NK-92 (cell line): ENCODE measurements around the gene COQ8A.
"Not testable (repeated sequence)": the region's sequence is repeated elsewhere in the genome, so short reads cannot be mapped to it uniquely, and the experiment has no call there.

Source experiments
- DNase-seq: peaks from one replicate; lab custom pipeline; 2025; ENCODE audit not compliant: unreplicated experiment; lab: John Stamatoyannopoulos, UW

COQ8A gene

DNA sequence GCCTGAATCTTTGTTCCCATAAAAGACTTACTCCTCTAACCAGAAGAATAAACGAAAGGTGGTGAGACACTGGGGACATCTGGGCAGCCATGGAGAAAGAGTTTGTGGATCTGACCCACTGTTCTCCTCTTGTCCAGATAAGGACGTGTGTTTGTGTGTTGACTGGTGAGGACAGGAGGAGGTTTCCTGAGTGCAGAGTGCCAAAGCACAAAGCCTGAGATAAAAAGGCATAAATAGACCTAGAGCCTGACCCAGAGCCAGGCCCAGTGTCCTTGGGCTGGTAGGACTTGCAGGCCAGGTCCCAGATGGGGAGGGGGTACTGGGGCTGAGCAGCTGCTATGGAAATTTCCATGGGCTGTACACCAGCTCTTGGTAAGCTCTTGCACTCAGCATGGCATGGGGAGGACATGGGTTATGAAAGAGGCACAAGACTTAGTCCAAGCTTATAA is 19.6 kb upstream of the COQ8A start:
- DNase-seq, result no peak

DNA sequence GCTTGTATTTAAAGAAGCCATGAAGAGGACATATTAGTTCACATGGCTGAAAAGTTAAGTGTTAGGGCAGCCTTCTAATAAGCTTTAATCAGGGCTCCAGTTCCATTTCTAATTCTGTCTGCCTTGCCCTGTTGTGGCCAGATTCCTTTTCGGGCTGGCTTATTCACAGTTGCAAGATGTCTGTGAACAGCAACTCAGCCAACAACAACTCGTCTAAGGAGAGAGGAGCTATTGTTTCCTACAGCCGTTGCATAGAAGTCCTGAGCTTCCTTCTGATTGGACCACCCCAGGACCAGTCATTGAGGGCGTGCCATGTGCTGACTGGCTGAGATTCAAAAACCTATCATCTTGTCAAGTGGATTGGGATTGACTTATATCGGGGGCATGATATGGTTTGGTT is 18.6 kb upstream of the COQ8A start:
- no peak for DNase-seq

DNA sequence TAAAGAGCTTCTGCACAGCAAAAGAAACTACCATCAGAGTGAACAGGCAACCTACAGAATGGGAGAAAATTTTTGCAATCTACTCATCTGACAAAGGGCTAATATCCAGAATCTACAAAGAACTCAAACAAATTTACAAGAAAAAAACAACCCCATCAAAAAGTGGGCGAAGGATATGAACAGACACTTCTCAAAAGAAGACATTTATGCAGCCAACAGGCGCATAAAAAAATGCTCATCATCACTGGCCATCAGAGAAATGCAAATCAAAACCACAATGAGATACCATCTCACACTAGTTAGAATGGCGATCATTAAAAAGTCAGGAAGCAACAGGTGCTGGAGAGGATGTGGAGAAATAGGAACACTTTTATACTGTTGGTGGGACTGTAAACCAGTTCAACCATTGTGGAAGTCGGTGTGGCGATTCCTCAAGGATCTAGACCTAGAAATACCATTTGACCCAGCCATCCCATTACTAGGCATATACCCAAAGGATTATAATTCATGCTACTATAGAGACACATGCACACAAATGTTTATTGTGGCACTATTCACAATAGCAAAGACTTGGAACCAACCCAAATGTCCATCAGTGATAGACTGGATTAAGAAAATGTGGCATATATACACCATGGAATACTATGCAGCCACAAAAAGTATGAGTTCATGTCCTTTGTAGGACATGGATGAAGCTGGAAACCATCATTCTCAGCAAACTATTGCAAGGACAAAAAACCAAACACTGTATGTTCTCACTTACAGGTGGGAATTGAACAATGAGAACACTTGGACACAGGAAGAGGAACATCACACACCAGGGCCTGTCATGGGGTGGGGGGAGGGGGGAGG is 10.6 kb upstream of the COQ8A start:
- not testable (repeated sequence) for DNase-seq

DNA sequence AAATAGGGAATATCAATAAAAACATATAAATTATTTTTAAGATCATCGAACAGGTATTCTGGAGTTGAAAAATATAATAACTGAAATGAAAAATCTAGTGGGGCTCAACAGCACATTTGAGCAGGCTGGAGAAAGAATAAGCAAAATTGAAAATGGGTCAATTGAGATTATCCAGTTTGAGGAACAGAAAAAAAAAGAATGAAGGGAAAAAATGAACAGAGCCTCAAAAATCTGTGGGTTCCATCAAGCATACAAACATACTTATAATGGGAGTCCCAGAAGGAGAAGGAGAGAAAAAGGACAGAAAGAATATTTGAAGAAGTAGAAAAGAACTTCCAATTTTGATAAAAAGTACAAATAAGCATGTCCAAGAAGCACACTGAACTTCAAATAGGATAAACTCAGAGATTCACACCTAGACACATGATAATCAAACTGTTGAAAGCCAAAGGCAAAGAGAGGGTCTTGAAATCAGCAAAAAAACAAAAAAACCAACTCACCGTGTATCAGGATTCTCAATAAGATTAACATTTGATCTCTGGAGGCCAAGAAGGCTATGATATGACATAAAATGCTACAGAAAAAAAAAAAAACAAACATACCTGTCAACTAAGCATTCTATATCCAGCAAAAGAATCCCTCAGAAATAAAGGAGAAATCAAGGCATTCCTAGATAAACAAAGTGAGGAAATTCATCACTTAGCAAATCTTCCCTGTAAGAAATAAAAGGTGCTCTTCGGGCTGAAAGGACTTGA is 5.4 kb upstream of the COQ8A start:
- no peak for DNase-seq

DNA sequence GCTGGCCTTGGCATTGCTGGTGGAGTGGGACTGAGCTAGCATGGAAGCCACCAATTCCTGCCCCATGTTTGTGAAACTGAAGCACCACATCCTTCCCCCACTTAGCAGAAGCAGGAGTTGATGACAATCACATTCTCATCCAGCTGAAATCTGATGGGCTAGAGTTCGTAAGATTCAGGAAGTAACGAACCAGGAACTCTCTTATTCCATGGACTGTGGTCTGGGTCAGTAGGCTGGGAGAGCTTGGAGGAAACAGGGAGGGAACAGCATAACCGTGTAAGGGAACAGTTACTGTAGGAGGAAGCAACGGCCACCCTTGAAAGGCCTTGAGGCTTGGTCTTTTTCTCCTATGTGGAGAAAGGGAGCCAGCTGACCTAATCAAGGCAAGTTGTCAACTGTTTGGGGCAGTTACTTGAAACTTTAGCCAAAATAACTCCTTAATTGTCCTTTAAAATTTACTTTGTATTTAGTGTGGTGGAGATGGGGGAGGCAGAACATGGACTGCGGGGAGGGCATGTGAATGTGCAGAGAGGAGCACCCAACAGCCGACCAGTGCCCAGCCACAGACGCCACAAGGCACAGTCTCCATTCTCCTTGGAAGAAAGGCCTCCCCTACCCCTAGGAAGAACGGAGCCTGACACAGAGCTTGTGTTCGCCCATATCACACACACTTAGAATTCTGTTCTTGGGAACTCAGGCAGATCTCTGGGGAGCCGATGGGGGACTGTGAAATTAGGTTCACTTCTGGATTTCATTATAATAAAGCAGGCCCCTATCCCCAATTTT is 2.0 kb upstream of the COQ8A start:
- no peak for DNase-seq

DNA sequence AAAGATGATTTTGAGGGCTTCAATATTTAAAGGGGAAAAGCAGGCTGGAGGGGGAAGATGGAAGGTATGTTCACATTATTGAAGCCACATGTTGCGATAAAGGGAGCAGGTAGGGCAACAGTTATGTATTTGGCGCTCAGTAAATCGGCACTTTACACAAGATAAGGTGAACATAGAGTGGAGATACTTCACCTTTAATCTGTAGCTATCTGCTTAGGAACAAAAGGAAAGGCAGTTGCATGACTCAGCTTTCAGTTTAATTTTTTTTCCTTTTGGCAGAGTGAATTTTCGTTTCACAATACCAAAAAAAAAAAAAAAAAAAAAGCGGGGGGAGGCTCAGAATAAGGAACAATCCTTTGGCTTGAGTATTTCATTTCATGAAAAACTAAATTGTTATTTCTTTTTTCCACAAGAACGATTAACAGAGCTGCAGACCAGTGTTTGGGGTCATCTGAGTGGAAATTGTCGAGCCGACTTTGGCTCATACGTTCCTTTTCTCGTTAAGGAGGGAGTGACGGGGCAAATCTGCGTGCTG is 1.1 kb upstream of the COQ8A start:
- DNase-seq, result no peak

DNA sequence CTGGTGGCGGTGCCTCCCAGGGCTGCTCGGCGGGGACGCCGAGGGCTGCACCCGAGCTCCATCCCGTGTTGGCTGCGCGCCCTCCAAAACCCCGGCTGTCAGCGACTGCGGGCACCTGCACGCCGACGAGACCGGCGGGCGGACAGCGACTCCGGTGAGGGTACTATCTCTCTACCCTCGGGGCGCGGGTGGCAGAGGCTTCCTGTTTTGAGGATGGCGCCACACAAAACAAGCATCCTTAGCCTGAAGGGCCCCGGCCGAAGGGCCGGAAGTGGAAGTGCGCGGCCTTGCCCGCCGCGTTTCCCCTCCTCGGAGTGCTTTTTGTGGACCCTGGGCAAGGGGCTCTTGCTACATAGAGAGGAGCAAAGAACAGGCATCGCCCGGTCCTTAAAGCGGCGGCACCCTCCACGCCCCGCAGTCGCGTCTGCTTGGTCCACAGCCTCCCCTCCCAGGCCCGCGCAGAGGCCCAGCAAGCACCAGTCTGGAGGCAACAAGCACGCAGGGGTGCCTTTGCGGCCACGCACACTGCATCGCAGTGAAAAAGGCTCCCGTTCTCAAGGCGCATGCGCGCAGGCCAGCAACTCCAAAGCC is 561 bp upstream of the COQ8A start:
- DNase-seq, result no peak

DNA sequence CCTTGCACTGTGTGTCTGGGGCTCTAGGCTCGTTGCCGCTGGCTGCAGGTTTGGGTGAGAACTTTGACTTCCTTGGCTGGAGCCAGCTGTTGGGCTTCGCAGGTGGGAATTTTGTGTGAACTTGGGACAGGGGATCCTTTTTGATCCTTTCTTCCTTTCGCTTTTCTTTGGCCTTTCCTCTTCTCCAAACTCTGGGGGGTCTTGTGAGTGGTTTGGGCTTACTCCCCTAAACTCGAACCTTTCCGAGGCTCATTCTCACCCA is 643 bp downstream of the COQ8A start:
- no peak for DNase-seq

DNA sequence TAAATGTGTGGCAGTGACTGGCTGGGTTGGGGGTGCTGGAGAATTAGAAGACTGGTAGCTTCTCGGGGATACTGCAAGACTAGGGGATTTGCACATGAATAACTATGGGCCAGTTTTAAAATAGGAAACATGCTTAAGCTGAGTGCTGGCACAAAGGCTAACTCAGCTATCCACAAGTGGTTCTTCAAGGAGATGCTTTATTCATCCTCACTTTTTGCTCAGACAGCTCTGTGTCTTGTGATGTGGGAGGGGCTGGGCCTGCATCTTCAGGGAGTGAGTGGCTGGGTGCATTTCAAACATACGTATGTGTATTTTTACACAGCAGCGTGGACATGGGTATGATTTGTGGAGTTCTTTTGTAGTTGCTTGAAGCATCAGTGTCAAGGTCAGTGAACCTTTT is 2.3 kb downstream of the COQ8A start:
- DNase-seq, result no peak

DNA sequence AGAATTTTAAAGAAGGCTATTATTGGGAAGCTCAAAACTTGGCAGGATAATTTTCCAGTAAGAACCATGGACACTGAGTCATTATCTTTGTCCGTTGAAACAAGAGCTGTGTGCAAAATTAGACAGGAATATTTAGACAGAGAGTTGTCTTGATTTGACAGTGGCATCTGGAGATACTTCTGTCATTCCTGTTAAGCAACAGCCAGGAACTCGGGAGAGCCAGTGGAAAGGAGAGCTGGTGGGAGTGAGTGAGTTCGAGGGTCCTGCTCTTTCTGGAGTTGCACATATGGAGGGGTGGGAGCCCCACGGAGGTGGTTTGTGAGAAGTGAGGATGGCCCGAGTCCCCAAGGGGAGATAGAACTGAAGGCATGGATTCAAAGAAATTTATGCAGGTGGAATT is 3.1 kb downstream of the COQ8A start:
- no peak for DNase-seq

DNA sequence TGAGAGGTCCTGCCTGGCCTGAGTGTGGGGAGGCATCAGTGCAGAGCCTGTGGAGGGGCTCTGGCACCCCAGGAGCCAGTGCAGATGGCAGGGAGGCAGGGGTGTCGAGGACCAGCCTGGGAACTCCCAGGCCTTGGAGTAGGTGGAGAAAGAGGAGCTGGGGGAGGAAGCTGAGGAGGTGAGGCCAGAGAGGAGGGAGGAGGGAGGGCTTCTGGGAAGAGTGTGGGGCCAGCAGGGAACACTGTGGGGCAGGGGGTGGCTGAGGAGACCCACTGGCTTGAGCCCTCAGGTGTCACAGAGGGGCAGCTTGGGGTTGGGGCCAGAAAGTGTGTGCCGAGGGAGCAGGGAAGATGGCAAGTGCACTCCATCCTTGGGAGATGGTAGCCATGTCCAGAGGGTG is 3.8 kb downstream of the COQ8A start:
- no peak for DNase-seq

DNA sequence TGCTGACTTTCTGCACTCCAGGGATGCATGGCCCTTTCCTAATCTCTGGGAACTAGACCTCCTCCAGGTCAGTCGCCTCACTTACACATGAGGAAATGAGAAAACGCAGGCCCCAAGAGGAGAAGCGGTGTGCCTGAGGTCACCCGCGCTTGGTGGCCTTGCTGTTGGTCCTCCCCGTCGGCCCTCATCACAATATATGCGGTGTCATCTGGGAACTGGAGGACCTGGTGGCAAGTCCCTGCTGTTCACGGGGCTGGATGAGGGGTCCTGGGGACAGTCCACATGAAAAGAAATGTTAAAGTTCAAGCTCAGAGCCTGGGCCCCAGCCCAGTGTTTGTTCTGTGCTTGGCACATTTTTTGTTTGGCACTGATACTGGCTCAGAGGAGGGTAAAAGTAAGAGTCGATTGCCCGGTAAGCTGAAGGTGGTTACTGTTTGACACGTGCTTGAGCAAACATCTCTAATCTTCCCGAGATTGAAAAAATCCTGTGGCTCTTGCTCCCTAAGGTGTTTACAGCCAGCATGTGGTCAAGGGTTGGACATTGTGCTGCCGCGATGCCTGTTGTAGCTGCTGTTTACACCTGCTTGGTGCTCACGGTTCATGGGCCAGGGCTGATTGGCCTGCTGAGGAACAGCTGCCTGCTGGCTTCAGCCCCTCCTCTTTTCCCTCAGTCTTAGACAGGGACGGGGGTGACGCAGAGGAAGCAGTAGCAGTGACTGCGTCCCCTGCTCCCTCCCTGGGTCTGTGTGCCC is 5.2 kb downstream of the COQ8A start:
- DNase-seq, result no peak

DNA sequence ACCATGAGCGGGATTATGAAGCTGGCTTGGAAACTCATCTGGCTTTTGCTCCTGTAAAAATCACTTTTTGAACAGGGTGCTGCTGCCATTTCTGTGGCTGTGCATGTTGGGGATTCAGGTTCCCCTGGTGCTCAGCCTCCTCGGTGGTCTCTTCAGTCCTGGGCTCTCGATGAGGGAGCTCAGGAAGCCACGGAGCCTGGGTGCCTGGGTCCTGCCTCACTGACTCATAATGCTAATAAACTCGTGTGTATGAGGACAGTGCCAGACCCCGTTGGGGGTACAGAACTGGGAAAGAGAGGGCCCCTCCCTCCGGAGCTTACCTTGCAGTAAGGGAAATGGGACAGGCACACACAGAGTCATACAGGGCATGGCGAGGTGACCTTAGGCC is 5.8 kb downstream of the COQ8A start:
- DNase-seq, result no peak

DNA sequence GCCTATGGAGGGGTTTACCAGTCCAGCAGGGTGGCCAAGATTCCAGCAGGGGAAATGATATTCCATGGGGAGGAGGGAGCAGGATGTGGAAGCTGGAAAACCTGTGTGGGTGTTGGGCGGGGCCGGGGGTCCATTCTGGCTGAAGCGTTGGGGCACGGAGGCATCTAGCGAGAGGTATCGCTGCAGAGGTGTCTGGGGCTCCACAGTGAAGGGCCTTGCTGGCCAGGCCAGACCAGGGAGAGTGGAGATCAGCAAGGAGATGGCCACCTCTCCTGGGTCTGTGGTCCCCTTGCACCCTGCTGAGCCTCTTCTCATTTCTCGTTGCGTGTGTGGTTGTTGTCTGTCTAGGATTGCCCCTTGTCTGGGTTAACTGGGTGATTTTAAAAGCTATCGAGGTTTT is 6.2 kb downstream of the COQ8A start:
- no peak for DNase-seq

DNA sequence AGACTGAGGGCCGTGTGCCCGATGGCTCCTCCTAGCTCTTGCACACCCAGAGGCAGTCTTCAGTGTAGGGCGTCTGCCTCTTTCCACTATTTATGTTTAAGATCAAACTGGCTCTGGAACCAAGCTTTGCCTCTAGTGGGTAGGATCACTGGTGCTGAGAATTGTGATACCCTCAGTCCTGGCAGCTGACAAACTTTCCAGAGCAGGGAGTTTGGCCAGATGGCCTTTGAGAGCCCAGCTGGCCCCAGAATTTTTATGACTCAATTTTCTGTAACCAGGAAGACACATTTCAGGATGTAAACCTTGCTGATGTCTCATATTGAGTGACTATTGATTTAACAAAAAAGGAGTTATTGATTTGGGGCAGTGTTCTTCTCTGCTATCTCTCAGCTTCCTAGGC is 6.7 kb downstream of the COQ8A start:
- DNase-seq, result no peak

DNA sequence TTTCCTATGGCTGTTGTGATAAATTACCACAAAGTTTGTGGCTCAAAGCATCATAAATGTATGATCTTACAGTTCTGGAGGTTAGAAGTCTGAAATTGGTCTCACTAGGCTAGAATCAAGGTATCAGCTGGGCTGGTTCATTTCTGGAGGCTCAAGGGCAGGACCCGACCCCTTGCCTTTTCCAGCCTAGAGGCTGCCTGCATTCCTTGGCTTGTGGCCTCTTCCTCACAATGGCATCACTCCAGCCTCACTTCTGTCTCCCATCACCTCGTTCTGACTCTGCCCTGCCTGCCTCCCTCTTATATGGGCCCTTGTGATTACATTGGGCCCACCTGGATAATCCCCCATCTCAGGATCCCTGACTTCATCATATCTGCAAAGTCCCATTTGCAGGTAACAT is 8.0 kb downstream of the COQ8A start:
- no peak for DNase-seq

DNA sequence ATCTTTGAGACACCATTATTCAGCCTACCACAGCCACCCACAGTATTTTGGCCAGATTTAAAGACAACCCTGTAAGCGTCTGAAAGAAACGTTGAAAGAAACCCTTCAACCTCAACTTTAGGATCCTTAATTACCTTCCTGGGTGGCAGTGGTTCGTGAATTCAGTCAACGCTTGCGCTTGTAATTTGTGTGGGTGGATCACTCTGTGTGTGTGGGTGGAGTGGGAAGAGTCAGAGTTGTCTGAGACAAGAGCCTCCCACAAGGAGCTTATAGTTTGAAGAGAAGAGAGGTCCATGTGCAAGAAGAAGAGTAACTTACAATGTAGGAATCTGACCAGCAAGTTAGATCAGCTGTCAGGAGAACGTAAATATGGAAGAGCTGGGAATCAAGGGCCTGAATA is 8.4 kb downstream of the COQ8A start:
- DNase-seq, result no peak

DNA sequence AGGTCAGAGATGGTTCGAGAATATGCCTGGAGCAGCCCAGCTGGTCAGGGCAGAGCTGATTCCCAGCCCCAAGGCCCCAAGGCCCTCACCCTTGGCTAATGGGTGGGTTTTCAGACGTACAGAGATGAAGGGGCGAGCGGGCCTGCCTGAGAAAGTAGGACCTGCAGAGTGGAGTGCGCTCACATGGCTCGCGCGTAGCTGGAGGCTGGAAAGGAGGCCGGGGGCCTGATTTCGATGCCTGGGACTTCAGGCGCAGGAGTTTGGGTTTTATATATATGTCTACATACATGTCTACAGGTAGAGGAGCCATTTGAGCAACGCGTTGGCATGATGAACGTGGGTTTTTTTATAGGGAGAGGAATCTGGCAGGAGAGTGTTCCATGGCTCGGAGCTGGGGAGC is 8.9 kb downstream of the COQ8A start:
- DNase-seq, result no peak

DNA sequence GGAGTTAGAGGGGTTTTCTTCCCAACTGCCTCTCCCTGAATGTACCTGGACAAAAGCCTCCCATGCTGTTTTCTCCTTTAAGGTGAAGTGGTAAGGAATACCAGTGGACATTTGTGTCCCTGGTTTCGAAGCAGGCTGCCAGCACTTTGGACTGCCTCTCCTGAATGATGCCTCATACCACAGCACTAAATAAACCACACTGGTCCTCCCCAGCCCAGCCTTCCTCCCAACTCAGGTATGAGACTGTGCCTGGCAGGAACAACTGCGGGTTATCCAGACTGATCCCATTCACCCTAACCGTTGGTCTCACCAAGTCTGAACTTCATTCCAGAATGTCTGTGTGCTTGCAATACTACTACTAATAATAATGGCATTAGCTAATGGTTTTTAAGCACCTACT is 9.3 kb downstream of the COQ8A start:
- no peak for DNase-seq

DNA sequence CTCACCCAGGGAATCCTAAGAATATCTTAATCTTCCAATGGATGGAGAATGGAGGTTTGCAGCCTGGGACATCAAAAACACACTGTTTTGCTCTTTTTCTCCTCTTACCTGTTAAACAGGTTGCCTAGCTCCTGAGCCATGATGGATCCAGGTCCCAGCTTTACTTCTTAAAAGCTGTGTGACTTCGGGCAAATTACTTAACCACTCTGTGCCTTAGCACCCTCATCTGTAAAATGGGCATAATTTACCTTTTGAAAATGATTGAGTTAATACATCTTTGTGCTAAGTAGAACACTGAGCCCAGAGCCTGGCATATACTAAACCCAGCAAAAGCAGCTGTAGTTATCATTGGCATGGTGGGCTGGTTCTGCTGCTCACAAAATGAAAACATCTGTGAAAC is 10.2 kb downstream of the COQ8A start:
- no peak for DNase-seq

DNA sequence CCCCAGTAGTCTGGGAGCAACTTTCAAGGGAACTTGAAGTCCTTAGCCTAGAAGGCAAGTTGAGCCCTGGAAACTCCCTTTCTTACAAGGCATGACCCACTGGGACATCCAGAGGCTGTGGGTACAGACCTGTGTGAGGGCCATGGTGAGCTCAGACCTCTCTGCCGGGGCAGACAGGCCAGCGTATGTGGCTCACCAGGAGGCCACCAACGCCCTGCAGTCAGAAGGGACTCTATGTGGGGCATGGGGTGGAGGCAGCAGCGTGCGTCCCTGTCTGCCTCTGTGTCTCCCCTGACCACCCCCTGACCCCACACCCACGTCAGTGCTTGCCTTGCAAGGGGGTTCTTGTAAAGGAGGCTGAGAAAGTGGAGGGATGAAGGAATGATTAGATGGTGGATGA is 10.8 kb downstream of the COQ8A start:
- no peak for DNase-seq
